Astrocyte (in vitro differentiated cells and primary cell): Measurements from ENCODE around the gene RUNX1. TPM values are rescaled to one million over a fixed set of nuclear protein-coding genes. Genes with fewer than 3 reads are reported as not detected.

Experiments used
- DNase-seq: peaks from one replicate; pipeline ENCODE4 v3.0.0-alpha.2; 2010; ENCODE audit warnings: low read depth
- FAIRE-seq: peaks from 2 replicates; lab custom pipeline; 2011; peaks lifted over from hg19 to GRCh38; lab: Jason Lieb, UNC
- H2AFZ ChIP-seq: 2 replicates; pipeline ENCODE4 v1.6.0; 2012; ENCODE audit warnings: low read depth, low read length, inconsistent platforms
- H3K27ac ChIP-seq: 2 replicates; pipeline ENCODE4 v1.5.1; 2011; ENCODE audit warnings: low read depth, low read length, inconsistent platforms
- H3K27me3 ChIP-seq: 2 replicates; pipeline ENCODE4 v1.6.0; 2011; ENCODE audit warnings: low read length, inconsistent platforms; ENCODE audit not compliant: insufficient read depth
- H3K36me3 ChIP-seq: 2 replicates; pipeline ENCODE4 v1.5.1; 2011; ENCODE audit warnings: low read length, inconsistent platforms; ENCODE audit not compliant: insufficient read depth
- H3K4me1 ChIP-seq: 2 replicates; pipeline ENCODE4 v1.5.1; 2011; ENCODE audit warnings: low read length, inconsistent platforms; ENCODE audit not compliant: insufficient read depth
- H3K4me2 ChIP-seq: 2 replicates; pipeline ENCODE4 v1.6.0; 2012; ENCODE audit warnings: low read length, inconsistent platforms
- H3K4me3 ChIP-seq: 2 replicates; pipeline ENCODE4 v1.5.1; 2011; ENCODE audit warnings: low read depth, mild to moderate bottlenecking, low read length, inconsistent platforms; ENCODE audit not compliant: insufficient read depth
- H3K79me2 ChIP-seq: 2 replicates; pipeline ENCODE4 v1.6.0; 2012; ENCODE audit warnings: mild to moderate bottlenecking, low read length, inconsistent platforms; ENCODE audit not compliant: insufficient read depth
- H3K9ac ChIP-seq: 2 replicates; pipeline ENCODE4 v1.6.0; 2012; ENCODE audit warnings: mild to moderate bottlenecking, low read length, inconsistent platforms
- H3K9me3 ChIP-seq: 2 replicates; pipeline ENCODE4 v1.5.1; 2012; ENCODE audit warnings: low read depth, mild to moderate bottlenecking, low read length, inconsistent platforms; ENCODE audit not compliant: insufficient read depth
- H4K20me1 ChIP-seq: 2 replicates; pipeline ENCODE4 v1.6.0; 2012; ENCODE audit warnings: low read length, inconsistent platforms; ENCODE audit not compliant: insufficient read depth
- H3K27ac Mint-ChIP-seq: one replicate; pipeline ENCODE4 v1.8.0; 2021; ENCODE audit warnings: mild to moderate bottlenecking, mixed read lengths; ENCODE audit not compliant: unreplicated experiment
- H3K27me3 Mint-ChIP-seq: one replicate; pipeline ENCODE4 v1.8.0; 2021; ENCODE audit warnings: low read depth, mixed read lengths; ENCODE audit not compliant: unreplicated experiment
- H3K36me3 Mint-ChIP-seq: one replicate; pipeline ENCODE4 v1.8.0; 2021; ENCODE audit warnings: low read depth, mixed read lengths; ENCODE audit not compliant: unreplicated experiment
- H3K4me1 Mint-ChIP-seq: one replicate; pipeline ENCODE4 v1.8.0; 2021; ENCODE audit warnings: low read depth, mixed read lengths; ENCODE audit not compliant: unreplicated experiment
- H3K4me3 Mint-ChIP-seq: one replicate; pipeline ENCODE4 v1.8.0; 2021; ENCODE audit warnings: mild to moderate bottlenecking, moderate library complexity, mixed read lengths; ENCODE audit not compliant: unreplicated experiment
- H3K9me3 Mint-ChIP-seq: one replicate; pipeline ENCODE4 v1.8.0; 2021; ENCODE audit warnings: mild to moderate bottlenecking, mixed read lengths; ENCODE audit not compliant: unreplicated experiment
- CTCF ChIP-seq: IDR thresholded peaks from 2 replicates; pipeline ENCODE4 v1.5.1; 2011; ENCODE audit warnings: low read depth, mild to moderate bottlenecking, inconsistent platforms, low read length, moderate library complexity; ENCODE audit not compliant: insufficient read depth
- EZH2 ChIP-seq: IDR thresholded peaks from 2 replicates; pipeline ENCODE4 v1.6.1; 2012; ENCODE audit warnings: mild to moderate bottlenecking, low read length, inconsistent platforms; ENCODE audit not compliant: insufficient read depth
- total RNA-seq: library from RNA; stranded (reverse); gene quantifications from 2 replicates; pipeline ENCODE4 v1.2.1, GENCODE V29; 2021

RUNX1 gene
- total RNA-seq, 1 donor from 2014 or later = 84.6 TPM

- Histone ChIP-seq H3K36me3 (no peaks in the 10 kb centered on the region), H3K4me1 (peaks cover 53% of the 10 kb centered on the region), H3K27ac (no peak overlapping the region), H3K79me2 (no peaks in the 10 kb centered on the region), H3K9ac (no peak overlapping the region), H2AFZ (no peak overlapping the region), H3K4me2 (no peak overlapping the region), H3K27me3 (no peaks in the 10 kb centered on the region), H3K4me3 (no peak overlapping the region), H3K9me3 (no peaks in the 10 kb centered on the region), H4K20me1 (no peaks in the 10 kb centered on the region)
- H3K27ac Mint-ChIP-seq = peak overlapping the region; percentile 73
- TF ChIP-seq CTCF = no peak
- TF ChIP-seq EZH2 = no peak
- no peak for FAIRE-seq
- no peaks in the 10 kb centered on the region for H3K9me3 Mint-ChIP-seq
- peaks cover 2% of the 10 kb centered on the region for H3K36me3 Mint-ChIP-seq
- H3K4me3 Mint-ChIP-seq = no peak overlapping the region
- no peaks in the 10 kb centered on the region for H3K27me3 Mint-ChIP-seq
- DNase-seq = no peak
- peaks cover 63% of the 10 kb centered on the region for H3K4me1 Mint-ChIP-seq
Observed at GRCh38 chr21:34934350-34934749, 114.8 kb downstream of the RUNX1 start.

- Histone ChIP-seq H4K20me1 (no peaks in the 10 kb centered on the region), H3K4me2 (no peak overlapping the region), H3K4me3 (no peak overlapping the region), H3K9me3 (no peaks in the 10 kb centered on the region), H2AFZ (no peak overlapping the region), H3K27me3 (no peaks in the 10 kb centered on the region), H3K9ac (no peak overlapping the region), H3K27ac (no peak overlapping the region), H3K36me3 (no peaks in the 10 kb centered on the region), H3K4me1 (peaks cover 47% of the 10 kb centered on the region), H3K79me2 (no peaks in the 10 kb centered on the region)
- H3K27ac Mint-ChIP-seq = no peak overlapping the region
- H3K4me1 Mint-ChIP-seq = peaks cover 58% of the 10 kb centered on the region
- DNase-seq (no peak), FAIRE-seq (no peak)
- H3K27me3 Mint-ChIP-seq = no peaks in the 10 kb centered on the region
- H3K36me3 Mint-ChIP-seq = peaks cover 2% of the 10 kb centered on the region
- no peaks in the 10 kb centered on the region for H3K9me3 Mint-ChIP-seq
- TF ChIP-seq EZH2 (no peak), CTCF (no peak)
- no peak overlapping the region for H3K4me3 Mint-ChIP-seq
Observed at GRCh38 chr21:34933609-34934335, 115.3 kb downstream of the RUNX1 start.

- FAIRE-seq (no peak), DNase-seq (no peak)
- H3K27me3 ChIP-seq = no peaks in the 10 kb centered on the region
- H3K9ac ChIP-seq = no peak overlapping the region
- no peak overlapping the region for H3K4me3 ChIP-seq
- Mint-ChIP-seq H3K4me1 (peaks cover 49% of the 10 kb centered on the region), H3K27ac (no peak overlapping the region), H3K4me3 (no peak overlapping the region), H3K36me3 (peaks cover 2% of the 10 kb centered on the region), H3K9me3 (no peaks in the 10 kb centered on the region), H3K27me3 (no peaks in the 10 kb centered on the region)
- H3K9me3 ChIP-seq = no peaks in the 10 kb centered on the region
- no peak overlapping the region for H3K4me2 ChIP-seq
- peaks cover 33% of the 10 kb centered on the region for H3K4me1 ChIP-seq
- H3K27ac ChIP-seq = no peak overlapping the region
- no peaks in the 10 kb centered on the region for H3K79me2 ChIP-seq
- H4K20me1 ChIP-seq = no peaks in the 10 kb centered on the region
- H3K36me3 ChIP-seq = no peaks in the 10 kb centered on the region
- TF ChIP-seq EZH2 = no peak
- H2AFZ ChIP-seq = no peak overlapping the region
Observed at GRCh38 chr21:34932233-34932632, 116.9 kb downstream of the RUNX1 start.
